ENCODE results near the gene ARFGAP3. TPM values are rescaled to one million over a fixed set of nuclear protein-coding genes. Genes with fewer than 3 reads are reported as not detected.

Gene ARFGAP3
- total and polyA plus RNA-seq, 4 donors = 25.8 to 42.9 (median 42.3) TPM

- Histone ChIP-seq H3K4me1 (ENCODE audit: control insufficient read depth in 5 of 5, insufficient read depth in 5 of 5, low read length in 5 of 5) (peaks cover 0 to 9% (median 0%) of the 10 kb centered on the region in 5 donors), H3K27me3 (ENCODE audit: control insufficient read depth in 3 of 3, insufficient read depth in 3 of 3, low read length in 2 of 3) (no peaks in the 10 kb centered on the region), H3K27ac (ENCODE audit: low read depth in 1 of 2, low read length in 1 of 2) (no peak overlapping the region), H3K9ac (ENCODE audit: insufficient read depth in 1 of 2, low read length in 2 of 2) (no peak overlapping the region), H3K4me3 (no peak overlapping the region), H3K36me3 (ENCODE audit: control insufficient read depth in 4 of 4, insufficient read depth in 4 of 4, low read length in 4 of 4) (peaks cover 0 to 5% (median 0%) of the 10 kb centered on the region in 4 donors), H3K9me3 (ENCODE audit: control insufficient read depth in 4 of 4, insufficient read depth in 3 of 4, low read length in 3 of 4) (no peaks in the 10 kb centered on the region)
- no peak for DNase-seq
- no peak for TF ChIP-seq CTCF (IDR thresholded peaks at IDR 0.05; ENCODE audit: control extremely low read depth, extremely low read depth)
- no peak for ATAC-seq (ENCODE audit: insufficient read depth, low FRiP score)
- 93% methylated on average over 11 of the region's 11 CpGs for WGBS, 2 donors
Observed at GRCh38 chr22:42788466-42788865, 68.6 kb downstream of the ARFGAP3 start.

GRCh38 chr22:42788021-42788420 lies 69.1 kb downstream of the ARFGAP3 start:
- no peak for DNase-seq
- no peak overlapping the region for H3K4me3 ChIP-seq
- 86 to 95% methylated on average over 11 to 12 of the region's 12 CpGs for WGBS, 2 donors
- peaks cover 0 to 9% (median 0%) of the 10 kb centered on the region in 5 donors for H3K4me1 ChIP-seq (ENCODE audit: control insufficient read depth in 5 of 5, insufficient read depth in 5 of 5, low read length in 5 of 5)
- H3K9ac ChIP-seq (ENCODE audit: insufficient read depth in 1 of 2, low read length in 2 of 2) = no peak overlapping the region
- peaks cover 0 to 3% (median 0%) of the 10 kb centered on the region in 4 donors for H3K36me3 ChIP-seq (ENCODE audit: control insufficient read depth in 4 of 4, insufficient read depth in 4 of 4, low read length in 4 of 4)
- H3K27me3 ChIP-seq (ENCODE audit: control insufficient read depth in 3 of 3, insufficient read depth in 3 of 3, low read length in 2 of 3) = no peaks in the 10 kb centered on the region
- TF ChIP-seq CTCF (IDR thresholded peaks at IDR 0.05; ENCODE audit: control extremely low read depth, extremely low read depth) = no peak
- no peak for ATAC-seq (ENCODE audit: insufficient read depth, low FRiP score)
- no peak overlapping the region for H3K27ac ChIP-seq (ENCODE audit: low read depth in 1 of 2, low read length in 1 of 2)
- no peaks in the 10 kb centered on the region for H3K9me3 ChIP-seq (ENCODE audit: control insufficient read depth in 4 of 4, insufficient read depth in 3 of 4, low read length in 3 of 4)

- Histone ChIP-seq H3K27ac (ENCODE audit: low read depth in 1 of 2, low read length in 1 of 2) (no peak overlapping the region), H3K9ac (ENCODE audit: insufficient read depth in 1 of 2, low read length in 2 of 2) (no peak overlapping the region), H3K27me3 (ENCODE audit: control insufficient read depth in 3 of 3, insufficient read depth in 3 of 3, low read length in 2 of 3) (no peaks in the 10 kb centered on the region), H3K4me3 (no peak overlapping the region), H3K36me3 (ENCODE audit: control insufficient read depth in 4 of 4, insufficient read depth in 4 of 4, low read length in 4 of 4) (no peaks in the 10 kb centered on the region), H3K4me1 (ENCODE audit: control insufficient read depth in 5 of 5, insufficient read depth in 5 of 5, low read length in 5 of 5) (peaks cover 0 to 9% (median 0%) of the 10 kb centered on the region in 5 donors), H3K9me3 (ENCODE audit: control insufficient read depth in 4 of 4, insufficient read depth in 3 of 4, low read length in 3 of 4) (no peaks in the 10 kb centered on the region)
- WGBS, 2 donors = 85 to 86% methylated on average over 14 of the region's 14 CpGs
- TF ChIP-seq CTCF (IDR thresholded peaks at IDR 0.05; ENCODE audit: control extremely low read depth, extremely low read depth) = no peak
- no peak for DNase-seq
- ATAC-seq (ENCODE audit: insufficient read depth, low FRiP score) = no peak
Observed at GRCh38 chr22:42787357-42787736, 69.7 kb downstream of the ARFGAP3 start.

All from lung (tissue), 12 donors.